PC-3 (cell line): ENCODE results near the gene COL6A1.

Source experiments
- EZH2 ChIP-seq: fragments of 300-600 bp; sonication (generic); IDR thresholded peaks from one replicate; pipeline ENCODE4 v1.6.1; 2017; ENCODE audit warnings: antibody characterized with exemption, mild to moderate bottlenecking, low read length; ENCODE audit not compliant: unreplicated experiment
- TF ChIP-seq, protein P1 (sequence below): fragments of 300-600 bp; sonication (generic); conservative IDR thresholded peaks from 2 replicates; pipeline ENCODE4 v1.5.1; 2017; ENCODE audit warnings: antibody characterized with exemption, low read depth, mild to moderate bottlenecking, low read length

DNA sequence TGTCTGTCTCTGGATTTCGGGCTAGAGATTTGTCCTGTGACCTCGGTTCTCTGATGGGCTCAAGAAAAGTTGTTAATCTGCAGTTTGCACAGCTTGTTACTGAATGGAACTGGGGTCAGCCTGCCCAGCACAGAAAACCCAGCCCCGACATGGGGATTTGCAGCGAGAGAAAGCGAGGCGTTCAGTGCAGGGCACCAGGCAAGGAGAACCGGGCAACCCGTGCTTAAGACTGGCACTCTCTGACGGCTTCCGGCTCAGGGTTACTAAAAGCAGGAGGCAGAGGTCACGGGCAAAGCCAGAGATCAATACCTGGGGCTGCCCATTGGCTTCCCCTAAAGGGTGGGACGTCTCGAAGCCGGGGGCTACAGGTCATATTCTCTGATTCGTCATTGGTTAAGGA is 29.9 kb upstream of the COL6A1 start:
- TF ChIP-seq, protein P1, sequence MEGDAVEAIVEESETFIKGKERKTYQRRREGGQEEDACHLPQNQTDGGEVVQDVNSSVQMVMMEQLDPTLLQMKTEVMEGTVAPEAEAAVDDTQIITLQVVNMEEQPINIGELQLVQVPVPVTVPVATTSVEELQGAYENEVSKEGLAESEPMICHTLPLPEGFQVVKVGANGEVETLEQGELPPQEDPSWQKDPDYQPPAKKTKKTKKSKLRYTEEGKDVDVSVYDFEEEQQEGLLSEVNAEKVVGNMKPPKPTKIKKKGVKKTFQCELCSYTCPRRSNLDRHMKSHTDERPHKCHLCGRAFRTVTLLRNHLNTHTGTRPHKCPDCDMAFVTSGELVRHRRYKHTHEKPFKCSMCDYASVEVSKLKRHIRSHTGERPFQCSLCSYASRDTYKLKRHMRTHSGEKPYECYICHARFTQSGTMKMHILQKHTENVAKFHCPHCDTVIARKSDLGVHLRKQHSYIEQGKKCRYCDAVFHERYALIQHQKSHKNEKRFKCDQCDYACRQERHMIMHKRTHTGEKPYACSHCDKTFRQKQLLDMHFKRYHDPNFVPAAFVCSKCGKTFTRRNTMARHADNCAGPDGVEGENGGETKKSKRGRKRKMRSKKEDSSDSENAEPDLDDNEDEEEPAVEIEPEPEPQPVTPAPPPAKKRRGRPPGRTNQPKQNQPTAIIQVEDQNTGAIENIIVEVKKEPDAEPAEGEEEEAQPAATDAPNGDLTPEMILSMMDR, result no peak
- TF ChIP-seq EZH2, result no peak
